HepG2 (cell line): ENCODE results near the gene PSMD2. TPM values are rescaled to one million over a fixed set of nuclear protein-coding genes. Genes with fewer than 3 reads are reported as not detected.

Source experiments
- ATAC-seq: fragments of 200-7000 bp; cut with Tn5 transposase; 3 replicates; pipeline ENCODE4 v1.9.1; 2020; ENCODE audit warnings: mild to moderate bottlenecking, moderate library complexity
- BruUV-seq: library from RNA; stranded (reverse); fragments of 400-500 nt; replicated peaks from 2 replicates; lab custom pipeline; 2021; lab: Mats Ljungman, UMichigan
- CTCF ChIA-PET: fragments of 300-600 bp; formaldehyde crosslinking; extraction: SDS; loops from one replicate; lab custom pipeline; 2021; ENCODE audit warnings: low total read pairs, inconsistent platforms, low intra/inter-chr PET ratio; lab: Yijun Ruan, JAX
- POLR2A ChIA-PET: fragments of 350-600 bp; sonication (Branson Sonifier 250); formaldehyde crosslinking; loops from one replicate; lab custom pipeline; 2020; ENCODE audit warnings: antibody characterized with exemption, inconsistent platforms; lab: Yijun Ruan, JAX
- DNase-seq: peaks from one replicate; pipeline ENCODE4 v3.0.0-alpha.2; 2015; ENCODE audit warnings: low spot score
- FAIRE-seq: peaks from 3 replicates; lab custom pipeline; 2011; peaks lifted over from hg19 to GRCh38; lab: Jason Lieb, UNC
- H2AFZ ChIP-seq: one replicate; pipeline ENCODE4 v1.6.1; 2011; ENCODE audit warnings: low read length, inconsistent platforms
- H3K27ac ChIP-seq: fragments of 300-600 bp; 3 replicates; pipeline ENCODE4 v1.8.0; 2011; ENCODE audit warnings: mixed run types, mild to moderate bottlenecking, mixed read lengths, low read length, inconsistent platforms; ENCODE audit not compliant: insufficient read depth; ENCODE audit errors: extremely low read length
- H3K27me3 ChIP-seq, 2 experiments: fragments of 200-600 bp in 1 of 2; 2 replicates in 1 of 2; 3 replicates in 1 of 2; pipeline versions ENCODE4 v1.6.0 to v1.8.0; 2011; ENCODE audit warnings: low read length in 2 of 2, mild to moderate bottlenecking in 2 of 2, moderate library complexity in 2 of 2, inconsistent platforms in 1 of 2; ENCODE audit not compliant: insufficient read depth in 2 of 2, control insufficient read depth in 1 of 2
- H3K36me3 ChIP-seq, 2 experiments: fragments of 200-600 bp in 1 of 2; replicated peaks in 1 of 2; 2 replicates in 1 of 2; 3 replicates in 1 of 2; pipeline versions ENCODE4 v1.5.1 to v1.8.0; 2011; ENCODE audit warnings: low read length in 2 of 2, inconsistent platforms in 1 of 2; ENCODE audit not compliant: insufficient read depth in 2 of 2, control insufficient read depth in 1 of 2
- H3K4me1 ChIP-seq: 2 replicates; pipeline ENCODE4 v1.5.1; 2012; ENCODE audit warnings: low read length, inconsistent platforms; ENCODE audit not compliant: insufficient read depth
- H3K4me2 ChIP-seq: 2 replicates; pipeline ENCODE4 v1.6.0; 2011; ENCODE audit warnings: low read depth, low read length, inconsistent platforms
- H3K4me3 ChIP-seq, 3 experiments: fragments of 200-600 bp in 1 of 3; sonication (generic), shearing (Covaris generic) in 1 of 3; replicated peaks in 1 of 3; 2 replicates each; pipeline ENCODE4 v1.5.1; 2011 to 2016; ENCODE audit warnings: low read length in 3 of 3, inconsistent platforms in 2 of 3, low read depth in 2 of 3, mild to moderate bottlenecking in 2 of 3, control low read depth in 1 of 3, mixed read lengths in 1 of 3; ENCODE audit not compliant: insufficient read depth in 1 of 3
- H3K79me2 ChIP-seq: one replicate; pipeline ENCODE4 v1.6.1; 2011; ENCODE audit warnings: low read length, inconsistent platforms; ENCODE audit not compliant: insufficient read depth
- H3K9ac ChIP-seq: 2 replicates; pipeline ENCODE4 v1.6.0; 2011; ENCODE audit warnings: mild to moderate bottlenecking, low read depth, low read length, inconsistent platforms; ENCODE audit not compliant: insufficient read depth
- H3K9me3 ChIP-seq: 2 replicates; pipeline ENCODE4 v1.5.1; 2012; ENCODE audit warnings: mild to moderate bottlenecking, low read length
- H4K20me1 ChIP-seq: 2 replicates; pipeline ENCODE4 v1.6.0; 2011; ENCODE audit warnings: inconsistent platforms, mild to moderate bottlenecking, low read length, moderate library complexity; ENCODE audit not compliant: insufficient read depth
- HNF4A ChIP-seq: sonication (generic); formaldehyde crosslinking; IDR thresholded peaks from 2 replicates; pipeline ENCODE4 v1.4.0; 2020; ENCODE audit warnings: missing genetic modification reagents
- JDP2 ChIP-seq: sonication (generic); formaldehyde crosslinking; IDR thresholded peaks from 2 replicates; pipeline ENCODE4 v1.8.1; 2022; ENCODE audit warnings: missing genetic modification reagents, borderline replicate concordance
- KMT2B ChIP-seq: IDR thresholded peaks from 2 replicates; pipeline ENCODE4 v1.6.1; 2016; ENCODE audit warnings: missing genetic modification reagents, missing compliant biosample characterization
- MAZ ChIP-seq, 2 experiments: sonication (generic) in 1 of 2; formaldehyde crosslinking in 1 of 2; IDR thresholded peaks; 2 replicates each; pipeline versions ENCODE4 v1.5.0 to v1.6.1; 2012 to 2020; ENCODE audit warnings: low read depth in 2 of 2, mild to moderate bottlenecking in 2 of 2, borderline replicate concordance in 1 of 2, improper control_type of control experiment in 1 of 2, low read length in 1 of 2, missing genetic modification reagents in 1 of 2, moderate library complexity in 1 of 2
- MTF1 ChIP-seq: sonication (generic); formaldehyde crosslinking; IDR thresholded peaks from 2 replicates; pipeline ENCODE4 v1.5.0; 2020; ENCODE audit warnings: missing genetic modification reagents
- MZF1 ChIP-seq: sonication (generic); formaldehyde crosslinking; IDR thresholded peaks from 2 replicates; pipeline ENCODE4 v1.8.1; 2023; ENCODE audit warnings: mild to moderate bottlenecking, missing genetic modification reagents, borderline replicate concordance
- NFIB ChIP-seq: sonication (generic); formaldehyde crosslinking; IDR thresholded peaks from 2 replicates; pipeline ENCODE4 v1.9.0; 2021; ENCODE audit warnings: missing genetic modification reagents, mild to moderate bottlenecking, borderline replicate concordance
- PHF20 ChIP-seq: sonication (generic); formaldehyde crosslinking; IDR thresholded peaks from 2 replicates; pipeline ENCODE4 v1.5.0; 2020; ENCODE audit warnings: mild to moderate bottlenecking, missing genetic modification reagents
- SKIL ChIP-seq: sonication (generic); formaldehyde crosslinking; IDR thresholded peaks from 2 replicates; pipeline ENCODE4 v1.8.0; 2022; ENCODE audit warnings: missing genetic modification reagents, mild to moderate bottlenecking, moderate library complexity, borderline replicate concordance
- THAP11 ChIP-seq: IDR thresholded peaks from 2 replicates; pipeline ENCODE4 v1.6.1; 2016; ENCODE audit warnings: missing biosample characterization, missing genetic modification reagents
- ZNF335 ChIP-seq: sonication (generic); formaldehyde crosslinking; IDR thresholded peaks from 2 replicates; pipeline ENCODE4 v1.4.0; 2020; ENCODE audit warnings: missing genetic modification reagents
- ZNF33B ChIP-seq: sonication (generic); formaldehyde crosslinking; IDR thresholded peaks from 2 replicates; pipeline ENCODE4 v1.5.1; 2020; ENCODE audit warnings: mild to moderate bottlenecking, missing genetic modification reagents
- ZNF607 ChIP-seq: sonication (generic); formaldehyde crosslinking; IDR thresholded peaks from 2 replicates; pipeline ENCODE4 v1.5.1; 2020; ENCODE audit warnings: missing genetic modification reagents, mild to moderate bottlenecking, borderline replicate concordance
- ZNF773 ChIP-seq: sonication (generic); formaldehyde crosslinking; IDR thresholded peaks from 2 replicates; pipeline ENCODE4 v1.4.0; 2020; ENCODE audit warnings: missing genetic modification reagents, borderline replicate concordance
- ZNF841 ChIP-seq: sonication (generic); formaldehyde crosslinking; IDR thresholded peaks from 2 replicates; pipeline ENCODE4 v1.8.1; 2023; ENCODE audit warnings: missing genetic modification reagents, borderline replicate concordance
- WGBS: methylation state at CpG from one replicate; pipeline ENCODE4 v1.1.6; 2017; ENCODE audit warnings: low lambda C conversion rate; 5-methylcytosine and 5-hydroxymethylcytosine counted together
- in situ Hi-C: cut with HindIII; loops from 2 replicates; pipeline ENCODE4 v1.10.0; 2017; ENCODE audit warnings: low pct_unique_long_range_greater_than_20kb; ENCODE audit not compliant: extremely low pct_ligation_motif_present
- intact Hi-C: fragments of 100-400 bp; cut with micrococcal nuclease; formaldehyde crosslinking; loops from one replicate; pipeline ENCODE4 v1.10.0; 2022; ENCODE audit not compliant: unreplicated experiment
- polyA plus RNA-seq, 8 experiments: library from polyadenylated mRNA; depleted of rRNA in 3 of 8; stranded (reverse) in 7 of 8; unstranded in 1 of 8; fragments of >200 nt; fragmentation: Illumina TruSeq in 4 of 8; extraction: Trizol in 4 of 8; gene quantifications; 2 replicates each; pipeline versions ENCODE4 v1.2.1 to v1.2.3, GENCODE V29; 2011 to 2016; ENCODE audit warnings: low read depth in 4 of 8, missing spikeins in 1 of 8, mixed read lengths in 1 of 8; ENCODE audit not compliant: insufficient read depth in 1 of 8
- total RNA-seq, 5 experiments: library from RNA; depleted of rRNA; stranded (reverse); fragments of >200 nt; fragmentation: Illumina TruSeq; extraction: Trizol; gene quantifications; 2 replicates each; pipeline ENCODE4 v1.2.3, GENCODE V29; 2016; ENCODE audit warnings: low read depth in 1 of 5
- TF ChIP-seq, protein P1 (sequence below): sonication (generic); formaldehyde crosslinking; IDR thresholded peaks from 2 replicates; pipeline ENCODE4 v1.8.1; 2023; ENCODE audit warnings: mild to moderate bottlenecking, missing genetic modification reagents
- TF ChIP-seq, protein P2 (sequence below): sonication (generic); formaldehyde crosslinking; IDR thresholded peaks from 2 replicates; pipeline ENCODE4 v1.9.0; 2021; ENCODE audit warnings: missing genetic modification reagents, borderline replicate concordance

Gene PSMD2
- total and polyA plus RNA-seq, 2 of the 13 experiments (the other 11 are each of a cell fraction or from before 2014, with no cell fraction given): 125 to 200 TPM

DNA sequence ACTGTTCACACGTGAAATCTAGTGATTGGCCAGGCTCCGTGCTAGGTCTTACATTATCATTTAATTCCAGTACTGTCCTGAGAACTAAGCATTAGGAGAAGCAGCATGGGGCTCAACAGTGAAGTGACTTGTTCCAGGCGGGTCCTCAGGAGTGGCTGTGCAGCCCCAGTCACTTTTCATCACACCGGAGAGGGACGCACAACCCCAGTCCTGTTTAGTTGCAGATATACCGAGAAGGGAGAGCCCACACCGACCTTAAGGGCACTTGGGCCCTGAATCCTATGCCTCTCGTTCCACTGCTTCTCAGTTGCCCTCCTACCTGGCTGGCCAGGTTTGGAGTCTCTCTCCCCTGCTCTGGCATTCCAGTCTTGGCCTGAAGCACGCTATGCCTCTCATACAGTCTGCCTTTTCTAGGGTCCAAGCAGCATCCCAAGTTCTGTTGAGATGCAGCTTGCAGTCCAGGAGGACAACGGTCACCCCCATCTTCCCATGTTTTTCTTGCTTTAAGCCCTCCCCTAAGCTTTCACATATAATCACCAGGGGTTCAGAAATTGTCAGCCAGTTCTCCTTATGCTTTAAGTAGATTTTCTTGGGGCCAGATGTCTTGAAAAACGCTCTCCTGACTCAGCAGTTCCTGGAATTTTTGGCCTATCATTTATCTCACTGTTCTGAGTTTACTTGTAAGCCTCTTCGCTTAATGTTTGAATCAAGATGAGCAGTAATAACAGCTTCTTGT, 48.4 kb downstream of the PSMD2 start (continued):
- TF ChIP-seq SKIL (no peak), MTF1 (CRISPR knock-in tag) (no peak), NFIB (no peak), PHF20 (CRISPR knock-in tag) (no peak)

DNA sequence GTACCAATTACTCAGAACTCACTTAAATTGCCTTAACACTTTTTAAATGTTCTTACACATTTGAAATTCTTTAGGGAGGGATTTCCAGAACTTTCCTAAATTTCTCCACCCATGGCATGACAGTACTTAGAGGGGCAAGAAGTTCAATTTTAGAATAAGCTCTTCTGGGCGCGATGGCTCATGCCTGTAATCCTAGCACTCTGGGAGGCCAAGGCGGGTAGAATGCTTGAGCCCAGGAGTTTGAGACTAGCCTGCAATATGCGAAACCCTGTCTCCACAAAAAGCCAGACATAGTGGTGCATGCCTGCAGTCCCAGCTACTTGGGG, 49.0 kb downstream of the PSMD2 start:
- Histone ChIP-seq H4K20me1 (no peaks in the 10 kb centered on the region), H3K4me3 (no peak overlapping the region), H3K79me2 (no peaks in the 10 kb centered on the region), H3K27me3 (no peaks in the 10 kb centered on the region), H3K4me1 (peaks cover 28% of the 10 kb centered on the region), H3K9me3 (no peaks in the 10 kb centered on the region), H3K36me3 (peaks cover 7 to 17% of the 10 kb centered on the region in 2 experiments; a peak in 4 of 5 replicates), H3K27ac (no peak overlapping the region), H3K9ac (no peak overlapping the region), H2AFZ (no peak overlapping the region), H3K4me2 (no peak overlapping the region)
- 94% methylated on average over 4 of the region's 4 CpGs for WGBS
- POLR2A ChIA-PET: no interaction called here
- FAIRE-seq (no peak), ATAC-seq (no peak), DNase-seq (no peak)
- CTCF ChIA-PET: no interaction called here
- BruUV-seq: no TSS peak
- intact Hi-C loops: no loop called here
- in situ Hi-C loops: no loop called here
- TF ChIP-seq ZNF773 (CRISPR knock-in tag) (no peak), ZNF607 (no peak), ZNF841 (CRISPR knock-in tag) (no peak), MZF1 (CRISPR knock-in tag) (no peak), ZNF33B (CRISPR knock-in tag) (no peak), KMT2B (CRISPR knock-in tag) (no peak), JDP2 (CRISPR knock-in tag) (no peak), MAZ (IDR thresholded peaks at IDR 0.05; ENCODE audit: borderline replicate concordance, low read depth, low read length) (no peak), MAZ (CRISPR knock-in tag; IDR thresholded peaks at IDR 0.05; ENCODE audit: low read depth) (no peak), ZNF335 (CRISPR knock-in tag) (no peak), THAP11 (CRISPR knock-in tag) (no peak), HNF4A (CRISPR knock-in tag) (no peak)
- TF ChIP-seq, protein P1, sequence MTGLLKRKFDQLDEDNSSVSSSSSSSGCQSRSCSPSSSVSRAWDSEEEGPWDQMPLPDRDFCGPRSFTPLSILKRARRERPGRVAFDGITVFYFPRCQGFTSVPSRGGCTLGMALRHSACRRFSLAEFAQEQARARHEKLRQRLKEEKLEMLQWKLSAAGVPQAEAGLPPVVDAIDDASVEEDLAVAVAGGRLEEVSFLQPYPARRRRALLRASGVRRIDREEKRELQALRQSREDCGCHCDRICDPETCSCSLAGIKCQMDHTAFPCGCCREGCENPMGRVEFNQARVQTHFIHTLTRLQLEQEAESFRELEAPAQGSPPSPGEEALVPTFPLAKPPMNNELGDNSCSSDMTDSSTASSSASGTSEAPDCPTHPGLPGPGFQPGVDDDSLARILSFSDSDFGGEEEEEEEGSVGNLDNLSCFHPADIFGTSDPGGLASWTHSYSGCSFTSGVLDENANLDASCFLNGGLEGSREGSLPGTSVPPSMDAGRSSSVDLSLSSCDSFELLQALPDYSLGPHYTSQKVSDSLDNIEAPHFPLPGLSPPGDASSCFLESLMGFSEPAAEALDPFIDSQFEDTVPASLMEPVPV: no peak
- TF ChIP-seq, protein P2, sequence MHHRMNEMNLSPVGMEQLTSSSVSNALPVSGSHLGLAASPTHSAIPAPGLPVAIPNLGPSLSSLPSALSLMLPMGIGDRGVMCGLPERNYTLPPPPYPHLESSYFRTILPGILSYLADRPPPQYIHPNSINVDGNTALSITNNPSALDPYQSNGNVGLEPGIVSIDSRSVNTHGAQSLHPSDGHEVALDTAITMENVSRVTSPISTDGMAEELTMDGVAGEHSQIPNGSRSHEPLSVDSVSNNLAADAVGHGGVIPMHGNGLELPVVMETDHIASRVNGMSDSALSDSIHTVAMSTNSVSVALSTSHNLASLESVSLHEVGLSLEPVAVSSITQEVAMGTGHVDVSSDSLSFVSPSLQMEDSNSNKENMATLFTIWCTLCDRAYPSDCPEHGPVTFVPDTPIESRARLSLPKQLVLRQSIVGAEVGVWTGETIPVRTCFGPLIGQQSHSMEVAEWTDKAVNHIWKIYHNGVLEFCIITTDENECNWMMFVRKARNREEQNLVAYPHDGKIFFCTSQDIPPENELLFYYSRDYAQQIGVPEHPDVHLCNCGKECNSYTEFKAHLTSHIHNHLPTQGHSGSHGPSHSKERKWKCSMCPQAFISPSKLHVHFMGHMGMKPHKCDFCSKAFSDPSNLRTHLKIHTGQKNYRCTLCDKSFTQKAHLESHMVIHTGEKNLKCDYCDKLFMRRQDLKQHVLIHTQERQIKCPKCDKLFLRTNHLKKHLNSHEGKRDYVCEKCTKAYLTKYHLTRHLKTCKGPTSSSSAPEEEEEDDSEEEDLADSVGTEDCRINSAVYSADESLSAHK: no peak
